Superior temporal gyrus (tissue), 1 donor: ENCODE measurements around the gene PPP2R5E.
"Not testable (repeated sequence)": the region's sequence is repeated elsewhere in the genome, so short reads cannot be mapped to it uniquely, and the experiment has no call there.

ENCODE experiments used
- DNase-seq: peaks from one replicate; pipeline ENCODE4 v3.0.0-alpha.2; 2016; ENCODE audit errors: extremely low spot score

Gene PPP2R5E

DNA sequence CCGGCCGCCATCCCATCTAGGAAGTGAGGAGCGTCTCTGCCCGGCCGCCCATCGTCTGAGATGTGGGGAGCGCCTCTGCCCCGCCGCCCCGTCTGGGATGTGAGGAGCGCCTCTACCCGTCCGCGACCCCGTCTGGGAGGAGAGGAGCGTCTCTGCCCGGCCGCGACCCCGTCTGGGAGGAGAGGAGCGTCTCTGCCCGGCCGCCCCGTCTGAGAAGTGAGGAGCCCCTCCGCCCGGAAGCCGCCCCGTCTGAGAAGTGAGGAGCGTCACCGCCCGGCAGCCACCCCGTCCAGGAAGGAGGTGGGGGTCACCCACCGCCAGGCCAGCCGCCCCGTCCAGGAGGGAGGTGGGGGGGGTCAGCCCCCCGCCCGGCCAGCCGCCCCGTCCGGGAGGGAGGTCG, 20.7 kb downstream of the PPP2R5E start:
- not testable (repeated sequence) for DNase-seq

GRCh38 chr14:63517354-63517753, 25.8 kb downstream of the PPP2R5E start:
- no peak for DNase-seq

GRCh38 chr14:63515240-63515639, 27.9 kb downstream of the PPP2R5E start:
- no peak for DNase-seq

DNA sequence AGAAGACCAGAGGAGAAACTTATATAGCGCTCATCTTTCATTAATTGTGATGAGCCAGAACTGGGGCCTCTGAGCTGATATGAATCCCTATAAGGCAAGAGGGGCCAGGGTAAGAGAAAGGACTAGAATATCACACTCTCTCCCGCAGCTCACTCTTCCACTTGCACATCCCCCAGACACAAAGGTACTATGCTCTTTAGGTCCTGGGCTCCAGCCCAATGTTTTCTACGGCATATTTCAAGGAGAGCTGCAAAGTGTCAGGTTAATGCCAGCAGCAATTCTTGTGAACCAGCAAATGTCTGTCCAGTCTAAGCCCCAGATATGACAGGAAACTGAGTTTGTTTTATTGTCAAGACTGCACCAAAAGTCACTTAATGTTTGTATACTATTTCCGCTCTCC, 29.4 kb downstream of the PPP2R5E start:
- no peak for DNase-seq

GRCh38 chr14:63512861-63513260, 30.3 kb downstream of the PPP2R5E start:
- DNase-seq, result no peak

GRCh38 chr14:63510538-63510937, 32.6 kb downstream of the PPP2R5E start:
- no peak for DNase-seq

GRCh38 chr14:63508033-63508432, 35.1 kb downstream of the PPP2R5E start:
- DNase-seq, result no peak

GRCh38 chr14:63504648-63505047, 38.5 kb downstream of the PPP2R5E start:
- no peak for DNase-seq

- DNase-seq, result no peak
These were observed 41.7 kb downstream of the PPP2R5E start for GRCh38 chr14:63501429-63501828.

DNA sequence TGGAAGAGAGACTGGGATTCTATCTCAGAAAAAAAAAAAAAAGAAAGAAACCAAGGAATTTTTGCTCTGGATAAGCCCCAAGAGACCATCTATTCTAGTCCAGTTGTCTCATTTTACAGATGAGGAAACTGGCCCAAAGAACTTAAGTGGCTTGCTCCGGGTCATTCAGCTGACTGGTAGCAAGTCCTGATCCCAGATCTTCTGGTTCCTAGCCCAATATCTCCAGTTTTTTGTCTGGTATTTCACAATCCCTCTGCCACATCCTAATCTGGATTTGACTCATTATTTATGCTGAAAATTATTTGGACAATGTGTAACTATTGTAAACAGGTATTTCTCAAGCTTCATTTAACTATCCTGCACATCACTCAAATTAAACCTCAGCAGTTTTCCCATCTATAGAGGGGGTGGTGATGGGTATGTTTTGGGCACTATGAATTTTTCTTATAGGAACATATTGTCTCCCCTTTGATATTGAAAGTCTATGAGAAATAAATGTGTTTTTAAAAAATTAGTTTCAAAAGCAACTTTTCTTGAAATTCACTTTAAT, 43.4 kb downstream of the PPP2R5E start:
- DNase-seq, result no peak

GRCh38 chr14:63496837-63497400, 46.3 kb downstream of the PPP2R5E start:
- no peak for DNase-seq

- DNase-seq, result no peak
These were observed 49.9 kb downstream of the PPP2R5E start for GRCh38 chr14:63493246-63493645.

- DNase-seq, result no peak
These were observed 50.8 kb downstream of the PPP2R5E start for GRCh38 chr14:63492391-63492790.

DNA sequence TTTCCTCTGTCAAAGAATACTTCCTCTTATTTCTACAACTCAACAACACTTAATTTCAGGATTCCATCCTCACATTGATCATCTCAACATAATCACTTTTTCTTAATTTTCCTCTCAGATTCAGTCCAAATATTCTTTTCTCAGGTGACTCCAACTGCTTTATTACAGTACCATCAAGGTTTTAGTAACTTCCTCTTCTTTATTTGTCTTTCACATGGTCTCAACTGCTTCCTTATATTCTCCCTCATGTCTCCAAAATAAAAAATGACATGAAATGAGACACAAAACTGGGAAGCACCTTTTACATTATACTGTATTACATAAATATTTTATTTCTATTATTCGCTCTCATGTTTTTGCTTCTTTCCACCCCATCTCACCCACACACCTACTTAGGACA, 55.5 kb downstream of the PPP2R5E start:
- no peak for DNase-seq

DNA sequence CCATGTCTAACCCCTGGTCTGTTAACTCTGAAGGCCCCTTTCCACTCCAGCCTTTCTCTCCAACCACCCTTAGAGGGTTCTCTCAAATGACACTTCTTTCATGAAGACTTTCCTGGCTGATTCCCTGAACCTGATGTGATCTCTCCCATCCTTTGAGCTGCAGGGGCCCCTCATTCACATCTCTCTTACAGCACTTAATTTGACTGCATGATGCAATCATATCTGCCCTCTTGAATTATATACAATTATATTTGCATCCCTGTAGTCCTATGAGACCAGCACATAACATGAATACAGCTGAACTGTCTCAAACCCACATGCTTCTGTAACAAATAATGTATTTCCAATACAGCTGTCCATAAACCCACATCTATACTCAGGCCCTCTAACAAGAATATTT, 56.4 kb downstream of the PPP2R5E start:
- no peak for DNase-seq

GRCh38 chr14:63483315-63483714, 59.9 kb downstream of the PPP2R5E start:
- DNase-seq, result no peak

- no peak for DNase-seq
These were observed 62.6 kb downstream of the PPP2R5E start for GRCh38 chr14:63480599-63480998.

GRCh38 chr14:63478437-63478852, 64.7 kb downstream of the PPP2R5E start:
- DNase-seq, result no peak

DNA sequence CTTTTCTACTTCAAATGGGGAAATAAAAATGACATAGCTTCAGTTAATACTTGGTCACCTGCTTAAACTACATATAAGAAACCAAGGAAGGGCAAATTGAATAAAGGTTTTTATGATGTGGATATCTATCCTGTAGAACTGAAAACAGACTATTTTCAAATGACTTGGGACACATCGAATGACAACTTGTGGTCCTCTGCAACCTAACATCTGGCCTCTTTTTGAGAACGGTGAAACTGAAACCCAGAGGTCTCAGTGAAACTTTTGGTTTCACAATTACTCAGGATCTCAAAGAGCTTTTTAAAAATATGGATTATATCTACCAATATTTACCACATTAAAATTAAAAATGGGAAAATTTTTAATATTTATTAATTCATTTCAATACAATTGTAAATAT, 65.2 kb downstream of the PPP2R5E start:
- DNase-seq, result no peak

DNA sequence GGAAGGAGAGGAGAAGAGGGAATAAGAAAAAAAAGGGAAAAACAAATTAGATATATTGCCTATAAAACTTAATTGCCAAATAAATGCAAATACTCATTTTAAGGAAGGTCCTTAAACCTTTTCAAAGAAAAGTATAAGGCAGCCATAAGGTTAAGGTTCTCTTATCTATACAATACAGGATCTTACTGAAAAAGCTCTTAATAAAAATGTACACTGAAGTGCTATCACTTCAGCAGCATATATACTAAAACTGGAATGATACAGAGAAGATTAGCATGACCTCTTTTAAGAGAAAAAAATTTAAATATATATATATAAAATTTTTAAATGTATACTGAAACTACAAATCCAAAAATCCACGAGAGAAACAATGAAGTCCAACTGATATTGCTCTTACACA, 65.6 kb downstream of the PPP2R5E start:
- DNase-seq, result no peak

DNA sequence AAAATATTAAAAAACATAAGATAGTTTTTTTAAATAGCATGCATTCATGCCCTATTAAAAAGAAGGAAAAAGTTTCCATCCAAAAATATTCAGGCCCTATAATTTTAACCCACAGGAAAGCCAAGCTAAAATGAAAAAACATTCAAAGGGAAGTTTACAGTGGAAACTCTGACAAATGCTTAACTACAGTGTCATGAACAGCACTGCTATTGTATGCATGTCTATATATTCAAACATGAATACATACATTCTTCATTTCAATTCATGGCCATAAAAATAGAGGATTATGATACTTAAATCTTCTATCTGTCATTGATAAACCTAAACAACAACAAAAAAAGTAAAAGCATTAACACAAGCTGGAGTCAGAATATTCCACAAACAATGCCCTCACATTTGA, 67.4 kb downstream of the PPP2R5E start:
- DNase-seq, result no peak

DNA sequence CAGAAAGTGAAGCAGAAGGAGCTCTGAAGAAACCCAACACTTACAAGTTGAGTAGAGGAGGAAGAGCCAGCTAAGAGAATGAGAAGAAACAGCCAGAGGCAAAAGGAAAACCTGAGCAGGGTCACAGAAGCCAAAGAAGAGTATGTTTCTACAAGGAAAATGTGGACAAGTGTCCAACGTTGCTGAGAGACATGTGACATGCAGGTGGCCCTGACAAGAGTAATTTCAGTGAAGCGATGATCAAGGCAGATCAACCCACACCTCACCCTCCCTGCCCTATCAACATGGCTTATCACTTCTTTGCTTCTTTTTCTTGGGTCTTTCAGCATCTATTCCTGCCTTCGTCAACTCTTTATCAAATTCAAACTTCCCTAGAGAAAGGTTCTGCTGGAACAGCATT, 68.3 kb downstream of the PPP2R5E start:
- DNase-seq, result no peak

GRCh38 chr14:63474111-63474510, 69.1 kb downstream of the PPP2R5E start:
- no peak for DNase-seq
